ENCODE data around the gene KLHDC3.

GRCh38 chr6:42979523-42980177 lies 34.4 kb upstream of the KLHDC3 start:
- TF ChIP-seq CTCF (IDR thresholded peaks at IDR 0.05) (no peak), EP300 (IDR thresholded peaks at IDR 0.05) (no peak)

Measured in ovary (tissue), 3 donors.